Fibroblast of villous mesenchyme (primary cell): ENCODE results near the gene PLXNA4. TPM values are rescaled to one million over a fixed set of nuclear protein-coding genes. Genes with fewer than 3 reads are reported as not detected.

ENCODE experiments used
- DNase-seq: peaks from one replicate; pipeline ENCODE4 v3.0.0-alpha.2; 2010; ENCODE audit warnings: low read depth
- H3K4me3 ChIP-seq: 2 replicates; pipeline ENCODE4 v1.5.1; 2011; ENCODE audit warnings: low read depth, mild to moderate bottlenecking, low read length
- total RNA-seq: library from RNA; depleted of rRNA; stranded (reverse); fragments of >200 nt; gene quantifications from 2 replicates; pipeline ENCODE4 v1.2.3, GENCODE V29; 2012
- TF ChIP-seq, protein P1 (sequence below): IDR thresholded peaks from 2 replicates; pipeline ENCODE4 v1.5.1; 2012; ENCODE audit warnings: low read depth, mild to moderate bottlenecking, low read length; ENCODE audit not compliant: insufficient read depth

Gene PLXNA4
- total RNA-seq, 1 donor: not detected

DNA sequence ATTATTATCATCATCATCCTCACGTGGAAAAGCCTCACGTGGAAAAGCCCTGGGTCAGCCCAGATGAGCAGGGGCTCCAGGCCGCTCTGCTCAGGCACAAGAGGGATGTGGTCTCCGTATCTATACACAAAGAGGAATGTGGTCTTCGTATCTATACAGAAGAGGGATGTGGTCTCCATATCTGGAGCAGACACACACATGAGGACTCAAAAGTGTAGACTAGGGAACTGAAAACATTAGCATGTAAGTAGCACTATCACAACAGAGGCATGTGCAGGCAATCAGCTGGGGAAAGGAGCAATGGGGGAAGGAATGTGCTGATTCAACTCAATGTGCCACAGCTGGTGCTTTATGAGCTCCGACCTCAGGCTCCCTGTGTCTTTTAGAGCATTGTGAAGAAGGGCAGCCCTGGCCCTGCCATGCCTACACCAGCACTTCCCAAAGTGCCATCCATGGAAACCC lies 86.5 kb downstream of the PLXNA4 start:
- H3K4me3 ChIP-seq: no peak overlapping the region

DNA sequence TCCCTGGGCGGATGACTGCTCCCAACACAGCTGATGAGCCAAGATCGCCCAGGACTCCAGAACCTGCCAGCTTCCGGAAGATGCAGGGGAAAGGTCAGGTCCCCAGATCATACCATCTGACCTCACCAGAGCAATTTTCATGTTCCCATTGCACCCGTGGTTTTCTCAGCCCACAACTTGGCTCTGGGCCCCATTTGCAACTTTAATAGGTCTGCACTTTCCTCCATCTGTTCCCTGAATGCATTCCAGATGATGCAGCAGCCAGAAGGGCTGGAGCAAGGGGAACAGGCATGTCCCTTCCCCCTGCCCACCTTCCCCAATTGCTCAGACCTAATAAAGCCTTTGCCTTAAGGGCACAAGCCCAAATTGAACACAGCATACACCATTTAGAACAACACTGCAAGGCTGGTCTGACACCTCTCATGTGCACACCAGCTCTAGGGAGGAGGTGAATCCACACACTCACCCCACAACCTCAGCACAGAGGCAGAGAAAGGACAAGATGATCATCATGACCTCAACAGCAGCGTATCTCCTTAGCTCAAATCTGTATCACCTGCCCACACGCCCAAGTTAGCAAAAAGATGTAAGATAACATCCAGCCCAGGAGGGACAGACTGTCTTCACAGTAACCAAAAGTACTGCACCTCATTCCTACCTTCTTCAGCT lies 87.5 kb downstream of the PLXNA4 start:
- no peak for DNase-seq
- TF ChIP-seq, protein P1, sequence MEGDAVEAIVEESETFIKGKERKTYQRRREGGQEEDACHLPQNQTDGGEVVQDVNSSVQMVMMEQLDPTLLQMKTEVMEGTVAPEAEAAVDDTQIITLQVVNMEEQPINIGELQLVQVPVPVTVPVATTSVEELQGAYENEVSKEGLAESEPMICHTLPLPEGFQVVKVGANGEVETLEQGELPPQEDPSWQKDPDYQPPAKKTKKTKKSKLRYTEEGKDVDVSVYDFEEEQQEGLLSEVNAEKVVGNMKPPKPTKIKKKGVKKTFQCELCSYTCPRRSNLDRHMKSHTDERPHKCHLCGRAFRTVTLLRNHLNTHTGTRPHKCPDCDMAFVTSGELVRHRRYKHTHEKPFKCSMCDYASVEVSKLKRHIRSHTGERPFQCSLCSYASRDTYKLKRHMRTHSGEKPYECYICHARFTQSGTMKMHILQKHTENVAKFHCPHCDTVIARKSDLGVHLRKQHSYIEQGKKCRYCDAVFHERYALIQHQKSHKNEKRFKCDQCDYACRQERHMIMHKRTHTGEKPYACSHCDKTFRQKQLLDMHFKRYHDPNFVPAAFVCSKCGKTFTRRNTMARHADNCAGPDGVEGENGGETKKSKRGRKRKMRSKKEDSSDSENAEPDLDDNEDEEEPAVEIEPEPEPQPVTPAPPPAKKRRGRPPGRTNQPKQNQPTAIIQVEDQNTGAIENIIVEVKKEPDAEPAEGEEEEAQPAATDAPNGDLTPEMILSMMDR: no peak
- H3K4me3 ChIP-seq: no peak overlapping the region

More for the DNA sequence above, 86.5 kb downstream of the PLXNA4 start:
- no peak for DNase-seq
- TF ChIP-seq, protein P1: no peak

DNA sequence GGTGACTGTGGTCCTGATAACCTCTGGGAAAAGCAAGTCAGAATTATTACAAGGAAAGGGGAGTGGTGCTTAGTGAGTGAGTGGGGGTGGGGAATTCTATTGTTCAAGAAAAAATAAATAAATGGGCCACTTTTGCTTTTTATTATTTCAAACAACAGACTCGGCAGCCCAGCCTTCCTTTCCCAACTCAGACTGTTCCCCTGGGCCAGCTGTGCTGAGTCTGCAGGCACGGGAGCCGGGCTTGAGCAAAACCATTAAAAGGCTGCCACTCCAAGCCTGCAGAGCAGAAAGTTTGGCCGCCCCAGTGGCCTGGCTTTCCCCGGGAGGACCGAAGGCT lies 90.0 kb downstream of the PLXNA4 start:
- no peak overlapping the region for H3K4me3 ChIP-seq
- TF ChIP-seq, protein P1: no peak
- DNase-seq: no peak

DNA sequence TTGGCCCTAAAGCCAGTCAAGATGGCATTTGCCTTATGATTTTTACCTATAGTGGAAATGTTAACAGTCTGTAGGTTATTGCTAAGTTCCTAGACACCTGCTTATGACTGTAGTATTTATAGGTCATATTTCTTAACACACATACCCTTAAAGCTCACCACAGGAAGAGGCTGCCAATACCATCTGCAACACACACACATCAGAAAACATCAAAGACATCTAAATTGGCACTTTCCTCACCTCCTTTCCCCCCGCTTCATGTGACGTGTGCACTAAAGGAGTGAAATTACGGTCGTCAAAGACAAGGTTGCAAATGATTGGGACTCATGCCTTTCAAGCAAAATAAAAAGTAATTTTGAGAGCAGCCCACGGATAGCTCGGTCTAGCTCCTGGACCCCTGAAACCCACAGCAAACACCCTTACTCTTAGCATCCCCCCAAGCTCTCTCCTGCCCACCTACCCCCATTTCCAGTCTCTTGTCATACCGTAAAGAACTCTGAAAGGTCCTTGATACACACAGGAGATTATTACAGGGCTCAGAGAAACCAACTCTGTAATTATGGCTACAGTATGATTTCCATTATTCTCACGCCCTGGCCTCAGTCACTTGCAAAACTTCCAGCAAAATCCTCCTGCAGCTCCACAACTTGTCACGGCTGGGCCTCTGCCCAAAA lies 90.5 kb downstream of the PLXNA4 start:
- DNase-seq: no peak
- H3K4me3 ChIP-seq: no peak overlapping the region
- TF ChIP-seq, protein P1: no peak

DNA sequence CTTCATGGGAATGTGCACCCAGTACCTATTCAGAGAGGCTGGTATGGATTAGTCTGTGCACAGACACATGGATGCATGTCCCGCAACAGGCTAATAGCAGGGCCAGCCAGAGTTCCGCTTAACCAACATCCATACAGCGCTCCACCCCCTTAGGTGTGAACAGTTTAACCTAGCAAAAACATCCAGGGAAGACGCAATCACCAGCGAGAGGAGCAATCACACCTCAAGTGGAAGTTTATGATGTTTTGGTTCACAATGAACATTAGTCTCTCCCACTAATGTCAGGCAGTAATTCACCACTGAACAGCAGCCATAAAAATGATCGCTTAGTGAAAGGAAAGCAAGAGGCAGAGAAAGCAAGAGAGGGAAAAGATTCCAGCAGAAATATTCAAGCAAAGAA lies 91.1 kb downstream of the PLXNA4 start:
- peak; percentile 16 for DNase-seq
- TF ChIP-seq, protein P1: no peak
- no peak overlapping the region for H3K4me3 ChIP-seq

DNA sequence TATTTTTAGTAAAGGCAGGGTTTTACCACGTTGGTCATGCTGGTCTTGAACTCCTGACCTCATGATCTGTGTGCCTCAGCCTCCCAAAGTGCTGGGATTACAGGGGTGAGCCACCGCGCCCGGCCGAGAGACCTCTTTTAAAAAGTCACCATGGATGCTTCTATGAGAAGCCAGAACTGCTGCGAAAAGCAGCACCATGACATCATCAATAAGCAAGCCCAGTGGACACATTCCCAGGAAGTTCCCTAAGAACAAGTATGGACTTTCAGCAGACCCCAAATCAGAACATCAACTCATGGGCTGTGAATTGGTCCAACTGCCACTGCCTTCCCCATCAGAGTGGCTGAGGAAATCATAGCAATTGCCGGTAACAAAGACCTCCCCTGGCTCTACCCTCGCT lies 93.4 kb downstream of the PLXNA4 start:
- no peak overlapping the region for H3K4me3 ChIP-seq
- TF ChIP-seq, protein P1: no peak
- no peak for DNase-seq

DNA sequence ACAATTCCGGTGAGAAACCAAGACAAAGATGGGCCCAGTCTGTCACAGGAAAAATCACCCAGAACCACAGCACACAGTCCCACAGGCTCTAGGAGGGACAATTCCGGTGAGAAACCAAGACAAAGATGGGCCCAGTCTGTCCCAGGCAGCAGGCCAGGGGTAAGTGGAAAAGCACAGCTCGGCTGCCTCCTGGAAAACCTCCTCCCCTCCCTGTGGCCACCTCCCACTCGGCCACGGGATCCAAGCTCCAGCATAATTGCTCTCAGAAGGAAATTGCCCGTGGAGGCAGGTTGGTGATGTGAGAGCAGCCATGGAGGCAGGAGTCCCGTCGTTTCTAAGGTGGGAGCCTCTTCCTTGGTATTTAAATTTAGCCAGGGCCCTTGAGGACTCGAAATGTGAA lies 95.7 kb downstream of the PLXNA4 start:
- no peak for DNase-seq
- H3K4me3 ChIP-seq: no peak overlapping the region
- TF ChIP-seq, protein P1: no peak
